LNCaP clone FGC (cell line): Measurements from ENCODE around the gene PKP4.
"Not testable (repeated sequence)": the region's sequence is repeated elsewhere in the genome, so short reads cannot be mapped to it uniquely, and the experiment has no call there.

Source experiments
- DNase-seq: peaks from one replicate; pipeline ENCODE4 v3.0.0-alpha.2; 2011; ENCODE audit warnings: low read depth
- H3K4me3 ChIP-seq: 2 replicates; pipeline ENCODE4 v1.5.1; 2011; ENCODE audit warnings: mild to moderate bottlenecking, low read depth, low read length, control low read depth
- CTCF ChIP-seq: IDR thresholded peaks from 2 replicates; pipeline ENCODE4 v1.5.1; 2012; ENCODE audit warnings: mild to moderate bottlenecking; ENCODE audit not compliant: control insufficient read depth, insufficient read depth; ENCODE audit errors: extremely low read depth

Gene PKP4

DNA sequence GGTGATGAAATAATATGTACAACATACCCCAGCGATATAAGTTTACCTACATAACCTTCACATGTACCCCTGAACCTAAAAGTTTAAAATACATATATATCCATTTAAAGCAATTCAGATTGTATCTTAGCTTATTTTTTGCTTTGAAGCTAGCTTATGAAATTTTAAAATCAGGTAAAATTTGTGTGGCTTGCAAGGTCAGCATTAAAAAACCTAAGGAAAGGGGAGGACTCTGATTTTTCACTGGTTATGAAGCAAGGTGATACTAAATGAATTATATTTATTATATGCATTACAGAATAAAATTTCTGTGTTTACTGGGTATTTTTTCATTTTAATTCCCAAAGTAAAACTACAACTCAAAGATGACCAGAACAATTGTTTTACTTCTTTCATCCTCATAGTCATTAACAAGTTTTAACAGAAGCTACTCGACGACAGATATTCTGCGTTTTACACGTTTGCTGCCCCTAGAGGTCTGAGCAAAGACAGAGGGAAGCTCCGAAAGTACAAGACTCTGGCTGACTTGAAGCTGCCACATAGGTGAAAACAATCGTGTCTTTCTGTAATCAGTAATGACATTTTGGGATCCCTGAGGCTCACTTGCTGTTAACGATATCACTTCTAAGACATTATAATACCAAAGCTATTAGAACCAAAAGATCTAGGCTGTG, 17.1 kb downstream of the PKP4 start:
- no peak for TF ChIP-seq CTCF
- H3K4me3 ChIP-seq, result no peak overlapping the region
- no peak for DNase-seq

DNA sequence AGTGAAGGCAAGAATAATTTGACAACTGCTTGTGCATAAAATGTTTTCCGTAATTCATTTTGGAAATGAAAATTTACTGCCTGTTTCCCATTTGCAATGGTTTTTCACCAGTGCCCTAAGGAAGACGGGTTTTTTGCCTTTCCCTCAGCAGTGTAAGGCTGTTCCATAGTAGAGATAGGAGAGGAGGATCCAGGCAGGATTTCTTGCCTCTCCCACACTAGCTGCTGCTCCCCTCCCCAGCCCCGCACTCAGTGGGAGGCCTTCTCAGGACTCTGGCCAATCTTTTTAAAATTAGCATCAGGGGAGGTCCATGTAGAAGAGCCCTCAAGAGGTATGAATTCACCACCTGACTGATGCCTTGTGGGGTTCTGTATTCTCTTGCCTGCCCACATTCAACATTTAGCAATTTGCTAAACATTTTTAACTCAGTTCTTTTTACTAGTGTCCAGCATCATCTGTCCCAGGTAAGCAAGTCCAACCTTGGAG, 17.8 kb downstream of the PKP4 start:
- DNase-seq, result not testable (repeated sequence)

GRCh38 chr2:158477202-158477601, 20.4 kb downstream of the PKP4 start:
- no peak for DNase-seq
- H3K4me3 ChIP-seq, result no peak overlapping the region
- TF ChIP-seq CTCF, result no peak

More for the DNA sequence above, 17.8 kb downstream of the PKP4 start:
- H3K4me3 ChIP-seq, result not testable (repeated sequence)

DNA sequence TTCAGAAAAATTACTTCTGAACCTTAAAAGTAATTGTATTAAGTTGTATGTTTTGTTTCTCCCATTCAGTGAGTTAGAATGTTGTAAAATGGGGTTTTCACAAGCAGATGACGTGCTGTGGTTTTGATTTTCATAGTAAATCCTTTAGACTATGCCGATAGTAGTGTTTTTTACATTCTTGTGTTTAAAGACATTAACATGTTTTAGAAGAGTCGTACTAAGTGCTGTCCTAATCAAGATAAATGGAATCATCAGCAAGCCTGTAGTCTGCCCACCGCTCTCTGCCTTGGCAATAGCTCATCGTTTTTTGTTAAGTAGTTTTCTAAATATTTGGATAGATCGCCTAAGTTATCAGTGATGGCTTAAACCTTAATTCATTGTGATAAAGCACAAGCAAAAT, 21.5 kb downstream of the PKP4 start:
- H3K4me3 ChIP-seq, result no peak overlapping the region
- no peak for TF ChIP-seq CTCF
- DNase-seq, result no peak

DNA sequence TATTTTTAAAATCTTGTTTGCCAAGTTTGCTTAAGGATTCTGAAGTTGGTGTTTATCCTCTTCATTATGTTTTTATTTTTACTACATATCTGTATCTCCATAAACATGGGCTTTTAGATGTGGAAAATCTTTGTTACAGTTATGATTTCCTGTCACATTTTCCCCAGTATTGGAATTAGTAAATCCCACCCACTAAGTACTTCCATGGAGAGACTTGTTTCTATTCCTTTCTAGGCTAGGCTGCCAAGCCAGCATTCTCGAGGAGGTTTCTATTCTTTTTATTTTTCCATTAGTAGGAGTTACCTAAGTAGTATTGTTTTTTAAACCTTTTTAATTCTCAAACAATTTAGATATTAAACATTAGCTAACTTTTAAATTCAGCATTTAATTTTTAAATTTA, 22.1 kb downstream of the PKP4 start:
- no peak for TF ChIP-seq CTCF
- no peak for DNase-seq
- no peak overlapping the region for H3K4me3 ChIP-seq

DNA sequence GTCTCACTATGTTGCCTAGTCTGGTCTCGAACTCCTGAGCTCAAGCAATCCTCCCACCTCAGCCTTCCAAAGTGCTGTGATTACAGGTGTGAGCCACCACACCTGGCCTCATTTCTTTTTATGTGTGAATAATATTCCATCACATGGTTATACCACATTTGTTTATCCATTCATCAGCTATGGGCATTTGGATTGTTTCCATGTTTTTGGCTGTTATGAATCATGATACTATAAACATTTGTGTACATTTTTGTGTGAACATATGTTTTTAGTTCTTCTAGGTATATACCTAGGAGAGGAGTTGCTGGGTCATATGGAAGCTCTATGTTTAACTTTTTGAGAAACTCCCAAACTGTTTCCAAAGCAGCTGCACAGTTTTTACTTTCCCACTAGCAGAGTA, 24.4 kb downstream of the PKP4 start:
- TF ChIP-seq CTCF, result no peak
- no peak for DNase-seq
- no peak overlapping the region for H3K4me3 ChIP-seq

DNA sequence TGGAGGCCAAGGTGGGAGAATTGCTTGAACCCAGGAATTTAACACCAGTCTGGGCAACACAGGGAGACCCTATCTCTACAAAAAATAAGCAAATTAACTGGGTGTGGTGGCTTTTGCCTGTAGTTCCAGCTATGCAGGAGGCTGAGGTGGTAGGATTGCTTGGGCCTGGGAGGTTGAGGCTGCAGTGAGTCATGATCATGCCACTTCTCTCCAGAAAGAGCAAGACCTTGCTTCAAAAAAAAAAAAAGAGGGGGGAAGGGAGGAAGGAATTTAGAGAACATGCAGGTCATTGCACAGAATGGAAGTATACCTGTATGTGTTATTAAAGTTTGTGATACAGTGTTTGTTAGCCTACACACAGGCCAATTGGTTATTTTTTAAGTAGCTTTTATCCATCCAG, 25.8 kb downstream of the PKP4 start:
- no peak overlapping the region for H3K4me3 ChIP-seq
- no peak for TF ChIP-seq CTCF
- no peak for DNase-seq
